Kidney (tissue), 14 donors: ENCODE results near the gene WDR91. TPM values are rescaled to one million over a fixed set of nuclear protein-coding genes. Genes with fewer than 3 reads are reported as not detected.

Experiments used
- DNase-seq, 5 donors: peaks; one replicate each; pipeline ENCODE4 v3.0.0-alpha.2; 2013 to 2020
- FAIRE-seq: peaks from 2 replicates; lab custom pipeline; 2012; peaks lifted over from hg19 to GRCh38; lab: Jason Lieb, UNC
- H3K27ac ChIP-seq, 2 donors: one replicate each; pipeline ENCODE4 v1.7.0; 2013; ENCODE audit warnings: low read depth in 2 of 2, low read length in 2 of 2, inconsistent platforms in 1 of 2
- H3K27me3 ChIP-seq: one replicate; pipeline ENCODE4 v1.7.1; 2013; ENCODE audit warnings: low read length, inconsistent platforms; ENCODE audit not compliant: control insufficient read depth, insufficient read depth
- H3K36me3 ChIP-seq, 3 donors: one replicate each; pipeline versions ENCODE4 v1.7.0 to v1.7.1; 2013; ENCODE audit warnings: low read length in 3 of 3, control low read depth in 1 of 3, inconsistent platforms in 1 of 3; ENCODE audit not compliant: insufficient read depth in 3 of 3, control insufficient read depth in 2 of 3
- H3K4me1 ChIP-seq, 3 donors: one replicate each; pipeline versions ENCODE4 v1.7.0 to v1.7.1; 2013; ENCODE audit warnings: low read length in 3 of 3, inconsistent platforms in 1 of 3, low read depth in 1 of 3; ENCODE audit not compliant: control insufficient read depth in 2 of 3, insufficient read depth in 2 of 3
- H3K4me3 ChIP-seq, 3 donors: one replicate each; pipeline versions ENCODE4 v1.7.0 to v1.8.1; 2013; ENCODE audit warnings: low read length in 3 of 3, control low read depth in 1 of 3, inconsistent platforms in 1 of 3
- H3K9ac ChIP-seq, 3 donors: one replicate each; pipeline versions ENCODE4 v1.7.0 to v1.7.1; 2013; ENCODE audit warnings: low read length in 3 of 3, control low read depth in 1 of 3, inconsistent platforms in 1 of 3
- H3K9me3 ChIP-seq, 3 donors: one replicate each; pipeline versions ENCODE4 v1.7.0 to v1.7.1; 2013; ENCODE audit warnings: low read length in 3 of 3, control low read depth in 1 of 3, inconsistent platforms in 1 of 3; ENCODE audit not compliant: control insufficient read depth in 2 of 3, insufficient read depth in 1 of 3
- CTCF ChIP-seq: IDR thresholded peaks from 3 replicates; pipeline ENCODE4 v1.5.1; 2012; ENCODE audit warnings: mild to moderate bottlenecking, moderate library complexity, borderline replicate concordance; ENCODE audit not compliant: insufficient read depth; ENCODE audit errors: extremely low read depth
- intact Hi-C: fragments of 100-400 bp; cut with DNase I; formaldehyde crosslinking; loops from one replicate; pipeline ENCODE4 v1.11.1; 2022
- polyA plus RNA-seq: library from polyadenylated mRNA; stranded (reverse); fragments of 350-450 nt; fragmentation: Illumina TruSeq; extraction: RNeasy Lipid Tissue Mini Kit (QIAGEN cat#74804); gene quantifications from one replicate; pipeline ENCODE4 v1.2.3, GENCODE V29; 2014; ENCODE audit warnings: low read depth, low replicate concordance; ENCODE audit not compliant: insufficient read depth
- total RNA-seq: library from RNA; stranded (reverse); fragmentation: NEBNext Ultra II Directional; extraction: Animal tissue kit (Norgen Biotek cat#: 25700); gene quantifications from one replicate; pipeline ENCODE4 v1.2.1, GENCODE V29; 2021
- donor health status: control.
- donor health status: control.
- donor health status: control.
- donor health status: control.
- donor health status: control.
- donor health status: DM: yes; HTN: yes; CAD: no.
- donor health status: Normal renal cell carcinoma (clear cell type).

The WDR91 gene
- total and polyA plus RNA-seq, 2 donors from 2014 or later, result 27.8 to 73.9 TPM

- FAIRE-seq (no peak), DNase-seq (peak in 1 of 5 donors; percentile 22)
- Histone ChIP-seq H3K9me3 (peaks cover 0 to 5% (median 0%) of the 10 kb centered on the region in 3 donors), H3K27me3 (no peaks in the 10 kb centered on the region), H3K4me3 (no peak overlapping the region), H3K4me1 (no peaks in the 10 kb centered on the region), H3K27ac (no peak overlapping the region), H3K9ac (no peak overlapping the region), H3K36me3 (peaks cover 8 to 89% (median 51%) of the 10 kb centered on the region in 3 donors)
- no peak for TF ChIP-seq CTCF
- intact Hi-C loops, result no loop called here
These were observed 24.5 kb downstream of the WDR91 start for GRCh38 chr7:135186841-135187253.

GRCh38 chr7:135186261-135186540 is 25.1 kb downstream of the WDR91 start:
- Histone ChIP-seq H3K9me3 (peaks cover 3 to 10% (median 5%) of the 10 kb centered on the region in 3 donors), H3K4me1 (no peaks in the 10 kb centered on the region), H3K4me3 (no peak overlapping the region), H3K27ac (no peak overlapping the region), H3K27me3 (no peaks in the 10 kb centered on the region), H3K36me3 (peaks cover 12 to 89% (median 55%) of the 10 kb centered on the region in 3 donors), H3K9ac (no peak overlapping the region)
- intact Hi-C loops, result no loop called here
- no peak for TF ChIP-seq CTCF
- FAIRE-seq (no peak), DNase-seq (no peak)

GRCh38 chr7:135185471-135186260 is 25.7 kb downstream of the WDR91 start:
- FAIRE-seq, result no peak
- Histone ChIP-seq H3K4me1 (no peaks in the 10 kb centered on the region), H3K36me3 (peaks cover 12 to 88% (median 55%) of the 10 kb centered on the region in 3 donors), H3K9me3 (peaks cover 3 to 14% (median 7%) of the 10 kb centered on the region in 3 donors), H3K4me3 (no peak overlapping the region), H3K27me3 (no peaks in the 10 kb centered on the region), H3K9ac (no peak overlapping the region), H3K27ac (no peak overlapping the region)
- TF ChIP-seq CTCF, result no peak
- intact Hi-C loops, result no loop called here
- DNase-seq, result peak in 2 of 5 donors; percentile 13 to 69
